K562 (cell line): ENCODE results near the gene SLC66A2. TPM values are rescaled to one million over a fixed set of nuclear protein-coding genes. Genes with fewer than 3 reads are reported as not detected.

Experiments
- ATAC-seq: fragments of 200-7000 bp; cut with Tn5 transposase; 3 replicates; pipeline ENCODE4 v1.9.1; 2020; ENCODE audit warnings: moderate library complexity
- BruUV-seq: library from RNA; stranded (reverse); fragments of 400-500 nt; replicated peaks from 2 replicates; lab custom pipeline; 2021; lab: Mats Ljungman, UMichigan
- CTCF ChIA-PET: fragments of 300-600 bp; formaldehyde crosslinking; extraction: SDS; loops from one replicate; lab custom pipeline; 2021; ENCODE audit warnings: low intra/inter-chr PET ratio; lab: Yijun Ruan, JAX
- POLR2A ChIA-PET: fragments of 300-600, 350-650 bp; sonication (Branson Sonifier 250); formaldehyde crosslinking; extraction: SDS; loops from one replicate; lab custom pipeline; 2021; ENCODE audit warnings: antibody characterized with exemption, inconsistent platforms; lab: Yijun Ruan, JAX
- DNase-seq, 4 experiments: peaks; one replicate each; pipeline versions ENCODE4 v3.0.0 to v3.0.0-alpha.2; 2011 to 2018; ENCODE audit warnings: low spot score in 3 of 4, mixed read lengths in 3 of 4; ENCODE audit errors: extremely low read depth in 1 of 4
- FAIRE-seq: peaks from 2 replicates; lab custom pipeline; 2011; peaks lifted over from hg19 to GRCh38; lab: Jason Lieb, UNC
- H2AFZ ChIP-seq: 2 replicates; pipeline ENCODE4 v1.6.0; 2011; ENCODE audit warnings: low read depth, low read length, control low read depth, inconsistent platforms
- H3K27ac ChIP-seq: fragments of 200-600 bp; 3 replicates; pipeline ENCODE4 v1.8.0; 2011; ENCODE audit warnings: low read depth, mild to moderate bottlenecking, control low read depth, inconsistent platforms, low read length, moderate library complexity, mixed read lengths; ENCODE audit errors: extremely low read depth
- H3K27me3 ChIP-seq, 2 experiments: fragments of 300-600 bp in 1 of 2; 2 replicates in 1 of 2; 3 replicates in 1 of 2; pipeline versions ENCODE4 v1.6.0 to v1.8.0; 2011; ENCODE audit warnings: inconsistent platforms in 2 of 2, low read length in 2 of 2, mild to moderate bottlenecking in 1 of 2, mixed read lengths in 1 of 2, moderate library complexity in 1 of 2; ENCODE audit not compliant: control insufficient read depth in 2 of 2, insufficient read depth in 2 of 2
- H3K36me3 ChIP-seq: fragments of 300-600 bp; 3 replicates; pipeline ENCODE4 v1.8.0; 2011; ENCODE audit warnings: mild to moderate bottlenecking, low read length, inconsistent platforms; ENCODE audit not compliant: control insufficient read depth, insufficient read depth
- H3K4me1 ChIP-seq, 2 experiments: fragments of 200-600 bp in 1 of 2; replicated peaks in 1 of 2; 2 replicates in 1 of 2; 3 replicates in 1 of 2; pipeline versions ENCODE4 v1.5.1 to v1.8.0; 2011; ENCODE audit warnings: inconsistent platforms in 2 of 2, low read length in 2 of 2, mild to moderate bottlenecking in 1 of 2, mixed read lengths in 1 of 2, moderate library complexity in 1 of 2; ENCODE audit not compliant: control insufficient read depth in 2 of 2, insufficient read depth in 2 of 2
- H3K4me2 ChIP-seq: 2 replicates; pipeline ENCODE4 v1.6.1; 2011; ENCODE audit warnings: low read length, control low read depth, inconsistent platforms, mixed read lengths; ENCODE audit not compliant: insufficient read depth
- H3K4me3 ChIP-seq: fragments of 200-600 bp; sonication (generic), shearing (Covaris generic); 2 replicates; pipeline ENCODE4 v1.5.1; 2016; ENCODE audit warnings: control low read depth, inconsistent platforms
- H3K79me2 ChIP-seq: fragments of 200-600 bp; 3 replicates; pipeline ENCODE4 v1.8.0; 2011; ENCODE audit warnings: low read length, inconsistent platforms; ENCODE audit not compliant: control insufficient read depth, insufficient read depth
- H3K9ac ChIP-seq, 2 experiments: 2 replicates each; pipeline versions ENCODE4 v1.6.0 to v1.6.1; 2011; ENCODE audit warnings: low read depth in 2 of 2, low read length in 2 of 2, control low read depth in 1 of 2, inconsistent platforms in 1 of 2, mild to moderate bottlenecking in 1 of 2, mixed read lengths in 1 of 2; ENCODE audit not compliant: insufficient read depth in 1 of 2
- H3K9me1 ChIP-seq: one replicate; pipeline ENCODE4 v1.6.0; 2011; ENCODE audit warnings: inconsistent platforms, mild to moderate bottlenecking, low read length, moderate library complexity; ENCODE audit not compliant: control insufficient read depth, insufficient read depth
- H3K9me3 ChIP-seq: replicated peaks from 2 replicates; pipeline ENCODE4 v1.5.1; 2011; ENCODE audit warnings: low read depth, low read length, inconsistent platforms; ENCODE audit not compliant: control insufficient read depth, insufficient read depth
- H4K20me1 ChIP-seq: replicated peaks from 2 replicates; pipeline ENCODE4 v1.6.1; 2011; ENCODE audit warnings: low read length, inconsistent platforms, mixed read lengths; ENCODE audit not compliant: control insufficient read depth, insufficient read depth
- CCNT2 ChIP-seq: IDR thresholded peaks from 2 replicates; pipeline ENCODE4 v1.6.1; 2011; ENCODE audit warnings: borderline replicate concordance, low read depth, mild to moderate bottlenecking, moderate library complexity, mixed read lengths, low read length; ENCODE audit not compliant: insufficient read length; ENCODE audit errors: extremely low read depth
- MTA1 ChIP-seq: fragments of 450-650 bp; IDR thresholded peaks from 2 replicates; pipeline ENCODE4 v1.6.1; 2017; ENCODE audit warnings: borderline replicate concordance
- POLR2G ChIP-seq: fragments of 200-400 bp; formaldehyde crosslinking; IDR thresholded peaks from 2 replicates; pipeline ENCODE4 v1.6.1; 2017; ENCODE audit warnings: low read depth, mild to moderate bottlenecking, antibody characterized with exemption, low read length, moderate library complexity
- SRSF3 ChIP-seq: fragments of 200-400 bp; formaldehyde crosslinking; IDR thresholded peaks from 2 replicates; pipeline ENCODE4 v1.6.1; 2016; ENCODE audit warnings: mild to moderate bottlenecking, low read length, moderate library complexity; ENCODE audit not compliant: insufficient read depth
- ZNF274 ChIP-seq: IDR thresholded peaks from 2 replicates; pipeline ENCODE4 v1.6.1; 2011; ENCODE audit warnings: low read depth, mild to moderate bottlenecking, low read length, moderate library complexity, borderline replicate concordance
- ZNF311 ChIP-seq: fragments of 250-450 bp; sonication (Bioruptor Pico); IDR thresholded peaks from 2 replicates; pipeline ENCODE4 v1.4.0; 2020; ENCODE audit warnings: mild to moderate bottlenecking, moderate library complexity
- WGBS: fragments of 100-300 bp; shearing (Covaris generic); methylation state at CpG from one replicate; pipeline ENCODE4 v1.1.6; 2016; ENCODE audit warnings: low coverage, mixed read lengths; ENCODE audit not compliant: insufficient coverage; ENCODE audit errors: missing lambda C conversion rate; 5-methylcytosine and 5-hydroxymethylcytosine counted together
- in situ Hi-C: fragments of 300-500 bp; cut with MboI; formaldehyde crosslinking; loops from 4 replicates; pipeline ENCODE4 v1.15.0; 2018; ENCODE audit warnings: inconsistent platforms, mixed read lengths
- intact Hi-C: fragments of 100-400 bp; cut with micrococcal nuclease; formaldehyde crosslinking; loops from 2 replicates; pipeline ENCODE4 v1.14.2; 2022
- polyA plus RNA-seq, 8 experiments: library from polyadenylated mRNA; depleted of rRNA in 4 of 8; stranded (reverse) in 5 of 8; unstranded in 3 of 8; fragments of >200 nt; fragmentation: Nextera tagmentation in 2 of 8; fragmentation: Illumina TruSeq in 1 of 8; extraction: Ambion mirVana in 2 of 8; extraction: Trizol in 1 of 8; gene quantifications; 2 replicates each; pipeline versions ENCODE4 v1.2.1 to v1.2.3, GENCODE V29; 2011 to 2014; ENCODE audit warnings: inconsistent platforms in 1 of 8, missing spikeins in 1 of 8
- total RNA-seq, 7 experiments: library from RNA; depleted of rRNA in 6 of 7; stranded (reverse); fragments of >200 nt in 6 of 7; fragmentation: Illumina TruSeq in 2 of 7; extraction: Trizol in 2 of 7; gene quantifications; 2 replicates each; pipeline versions ENCODE4 v1.2.1 to v1.2.3, GENCODE V29; 2011 to 2021; ENCODE audit warnings: low replicate concordance in 1 of 7
- TF ChIP-seq, protein P1 (sequence below): fragments of 450-650 bp; IDR thresholded peaks from 2 replicates; pipeline ENCODE4 v1.6.1; 2014; ENCODE audit warnings: low read depth, mild to moderate bottlenecking, moderate library complexity, borderline replicate concordance
- TF ChIP-seq, protein P2 (sequence below), 2 experiments: fragments of 450-650 bp in 1 of 2; IDR thresholded peaks; 2 replicates each; pipeline ENCODE4 v1.6.1; 2011 to 2017; ENCODE audit warnings: low read depth in 2 of 2, antibody characterized with exemption in 1 of 2, borderline replicate concordance in 1 of 2, low read length in 1 of 2, mild to moderate bottlenecking in 1 of 2, mixed read lengths in 1 of 2; ENCODE audit not compliant: control insufficient read depth in 1 of 2
- TF ChIP-seq, protein P3 (sequence below): fragments of 250-450 bp; sonication (Bioruptor Pico); IDR thresholded peaks from 2 replicates; pipeline ENCODE4 v1.9.0; 2021; ENCODE audit warnings: mild to moderate bottlenecking, inconsistent platforms
- TF ChIP-seq, protein P4 (sequence below): fragments of 450-650 bp; IDR thresholded peaks from 2 replicates; pipeline ENCODE4 v1.6.1; 2016; ENCODE audit warnings: low read depth, mild to moderate bottlenecking, moderate library complexity

SLC66A2 gene
- total and polyA plus RNA-seq, 9 of the 15 experiments (the other 6 are each of a cell fraction or from before 2014, with no cell fraction given) = 0.25 to 17.5 (median 5.6) TPM

DNA sequence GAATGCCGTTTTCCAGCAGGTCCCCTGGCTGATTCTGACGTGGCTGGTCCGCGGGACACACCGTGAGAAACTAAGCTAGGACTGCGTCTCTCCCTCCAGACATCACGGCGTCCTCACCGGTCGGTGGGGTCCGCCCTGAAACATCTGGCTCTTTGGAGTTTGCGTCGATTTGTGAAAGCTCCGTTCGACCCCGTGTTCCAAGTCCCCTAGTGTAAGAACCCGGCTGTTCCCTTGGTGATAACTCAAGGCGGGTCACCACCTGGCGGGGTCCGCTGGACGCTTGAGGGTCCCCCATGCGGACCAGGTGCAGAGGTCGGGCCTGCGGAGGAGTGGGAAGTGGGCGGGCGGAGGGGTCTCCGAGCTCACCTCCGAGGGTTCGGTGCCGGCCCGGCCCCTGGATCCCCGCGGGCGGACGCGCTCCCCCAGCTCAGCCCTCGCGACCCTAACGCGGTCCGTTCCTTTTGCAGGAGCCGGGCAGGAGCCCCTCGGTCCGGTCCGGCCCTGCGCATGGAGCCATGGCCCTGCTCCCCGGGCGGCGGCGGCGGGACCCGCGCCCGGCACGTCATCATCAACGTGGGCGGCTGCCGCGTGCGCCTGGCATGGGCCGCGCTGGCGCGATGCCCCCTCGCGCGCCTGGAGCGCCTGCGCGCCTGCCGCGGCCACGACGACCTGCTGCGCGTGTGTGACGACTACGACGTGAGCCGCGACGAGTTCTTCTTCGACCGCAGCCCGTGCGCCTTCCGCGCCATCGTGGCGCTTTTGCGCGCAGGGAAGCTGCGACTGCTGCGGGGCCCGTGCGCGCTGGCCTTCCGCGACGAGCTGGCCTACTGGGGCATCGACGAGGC lies 88.1 kb downstream of the SLC66A2 start:
- ATAC-seq (no peak), FAIRE-seq (no peak), DNase-seq (no peak)
- no peak overlapping the region for H3K27ac ChIP-seq
- H3K36me3 ChIP-seq = no peaks in the 10 kb centered on the region
- no TSS peak for BruUV-seq
- H3K4me1 ChIP-seq = peaks cover 0 to 9% of the 10 kb centered on the region in 2 experiments; a peak in 1 of 5 replicates
- H3K27me3 ChIP-seq = peaks cover 0 to 24% of the 10 kb centered on the region in 2 experiments; a peak in 2 of 5 replicates
- peaks cover 4% of the 10 kb centered on the region; the same call in 1 of the 2 replicates for H3K9me3 ChIP-seq
- 39% methylated on average over 17 of the region's 102 CpGs for WGBS
- H3K4me2 ChIP-seq = no peak overlapping the region
- H3K4me3 ChIP-seq = no peak overlapping the region
- ChIA-PET CTCF (no interaction called here), POLR2A (no interaction called here)
- no peaks in the 10 kb centered on the region for H4K20me1 ChIP-seq
- intact Hi-C loops = no loop called here
- H3K9me1 ChIP-seq = no peaks in the 10 kb centered on the region
- in situ Hi-C loops = no loop called here
- no peaks in the 10 kb centered on the region for H3K79me2 ChIP-seq
- H2AFZ ChIP-seq = no peak overlapping the region
- H3K9ac ChIP-seq = no peak overlapping the region
- TF ChIP-seq, protein P1, sequence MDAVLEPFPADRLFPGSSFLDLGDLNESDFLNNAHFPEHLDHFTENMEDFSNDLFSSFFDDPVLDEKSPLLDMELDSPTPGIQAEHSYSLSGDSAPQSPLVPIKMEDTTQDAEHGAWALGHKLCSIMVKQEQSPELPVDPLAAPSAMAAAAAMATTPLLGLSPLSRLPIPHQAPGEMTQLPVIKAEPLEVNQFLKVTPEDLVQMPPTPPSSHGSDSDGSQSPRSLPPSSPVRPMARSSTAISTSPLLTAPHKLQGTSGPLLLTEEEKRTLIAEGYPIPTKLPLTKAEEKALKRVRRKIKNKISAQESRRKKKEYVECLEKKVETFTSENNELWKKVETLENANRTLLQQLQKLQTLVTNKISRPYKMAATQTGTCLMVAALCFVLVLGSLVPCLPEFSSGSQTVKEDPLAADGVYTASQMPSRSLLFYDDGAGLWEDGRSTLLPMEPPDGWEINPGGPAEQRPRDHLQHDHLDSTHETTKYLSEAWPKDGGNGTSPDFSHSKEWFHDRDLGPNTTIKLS = no peak
- no peak for TF ChIP-seq SRSF3
- TF ChIP-seq, protein P2, sequence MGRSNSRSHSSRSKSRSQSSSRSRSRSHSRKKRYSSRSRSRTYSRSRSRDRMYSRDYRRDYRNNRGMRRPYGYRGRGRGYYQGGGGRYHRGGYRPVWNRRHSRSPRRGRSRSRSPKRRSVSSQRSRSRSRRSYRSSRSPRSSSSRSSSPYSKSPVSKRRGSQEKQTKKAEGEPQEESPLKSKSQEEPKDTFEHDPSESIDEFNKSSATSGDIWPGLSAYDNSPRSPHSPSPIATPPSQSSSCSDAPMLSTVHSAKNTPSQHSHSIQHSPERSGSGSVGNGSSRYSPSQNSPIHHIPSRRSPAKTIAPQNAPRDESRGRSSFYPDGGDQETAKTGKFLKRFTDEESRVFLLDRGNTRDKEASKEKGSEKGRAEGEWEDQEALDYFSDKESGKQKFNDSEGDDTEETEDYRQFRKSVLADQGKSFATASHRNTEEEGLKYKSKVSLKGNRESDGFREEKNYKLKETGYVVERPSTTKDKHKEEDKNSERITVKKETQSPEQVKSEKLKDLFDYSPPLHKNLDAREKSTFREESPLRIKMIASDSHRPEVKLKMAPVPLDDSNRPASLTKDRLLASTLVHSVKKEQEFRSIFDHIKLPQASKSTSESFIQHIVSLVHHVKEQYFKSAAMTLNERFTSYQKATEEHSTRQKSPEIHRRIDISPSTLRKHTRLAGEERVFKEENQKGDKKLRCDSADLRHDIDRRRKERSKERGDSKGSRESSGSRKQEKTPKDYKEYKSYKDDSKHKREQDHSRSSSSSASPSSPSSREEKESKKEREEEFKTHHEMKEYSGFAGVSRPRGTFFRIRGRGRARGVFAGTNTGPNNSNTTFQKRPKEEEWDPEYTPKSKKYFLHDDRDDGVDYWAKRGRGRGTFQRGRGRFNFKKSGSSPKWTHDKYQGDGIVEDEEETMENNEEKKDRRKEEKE (IDR thresholded peaks at IDR 0.05; ENCODE audit: borderline replicate concordance in 1 of 2, control insufficient read depth in 1 of 2, low read depth in 2 of 2, low read length in 1 of 2) = no peak
- TF ChIP-seq, protein P3, sequence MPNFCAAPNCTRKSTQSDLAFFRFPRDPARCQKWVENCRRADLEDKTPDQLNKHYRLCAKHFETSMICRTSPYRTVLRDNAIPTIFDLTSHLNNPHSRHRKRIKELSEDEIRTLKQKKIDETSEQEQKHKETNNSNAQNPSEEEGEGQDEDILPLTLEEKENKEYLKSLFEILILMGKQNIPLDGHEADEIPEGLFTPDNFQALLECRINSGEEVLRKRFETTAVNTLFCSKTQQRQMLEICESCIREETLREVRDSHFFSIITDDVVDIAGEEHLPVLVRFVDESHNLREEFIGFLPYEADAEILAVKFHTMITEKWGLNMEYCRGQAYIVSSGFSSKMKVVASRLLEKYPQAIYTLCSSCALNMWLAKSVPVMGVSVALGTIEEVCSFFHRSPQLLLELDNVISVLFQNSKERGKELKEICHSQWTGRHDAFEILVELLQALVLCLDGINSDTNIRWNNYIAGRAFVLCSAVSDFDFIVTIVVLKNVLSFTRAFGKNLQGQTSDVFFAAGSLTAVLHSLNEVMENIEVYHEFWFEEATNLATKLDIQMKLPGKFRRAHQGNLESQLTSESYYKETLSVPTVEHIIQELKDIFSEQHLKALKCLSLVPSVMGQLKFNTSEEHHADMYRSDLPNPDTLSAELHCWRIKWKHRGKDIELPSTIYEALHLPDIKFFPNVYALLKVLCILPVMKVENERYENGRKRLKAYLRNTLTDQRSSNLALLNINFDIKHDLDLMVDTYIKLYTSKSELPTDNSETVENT (CRISPR knock-in tag) = no peak
- no peak for TF ChIP-seq ZNF311 (CRISPR knock-in tag)
- TF ChIP-seq ZNF274 = no peak
- no peak for TF ChIP-seq POLR2G
- TF ChIP-seq, protein P4, sequence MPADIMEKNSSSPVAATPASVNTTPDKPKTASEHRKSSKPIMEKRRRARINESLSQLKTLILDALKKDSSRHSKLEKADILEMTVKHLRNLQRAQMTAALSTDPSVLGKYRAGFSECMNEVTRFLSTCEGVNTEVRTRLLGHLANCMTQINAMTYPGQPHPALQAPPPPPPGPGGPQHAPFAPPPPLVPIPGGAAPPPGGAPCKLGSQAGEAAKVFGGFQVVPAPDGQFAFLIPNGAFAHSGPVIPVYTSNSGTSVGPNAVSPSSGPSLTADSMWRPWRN = no peak
- no peak for TF ChIP-seq MTA1
- TF ChIP-seq CCNT2 = no peak
